SU-DHL-6 (cell line): Measurements from ENCODE around the gene CELA2A.

Experiments
- H2AFZ ChIP-seq: fragments of 200-600 bp; sonication (generic); 2 replicates; pipeline ENCODE4 v1.6.1; 2014; ENCODE audit warnings: low read depth, mild to moderate bottlenecking, moderate library complexity, mixed read lengths, antibody characterized with exemption, low read length; ENCODE audit not compliant: severe bottlenecking
- H3F3A ChIP-seq: fragments of 200-600 bp; shearing (Covaris generic); 2 replicates; pipeline ENCODE4 v1.6.0; 2016; ENCODE audit warnings: antibody characterized with exemption, mild to moderate bottlenecking; ENCODE audit not compliant: insufficient read depth
- H3K27ac ChIP-seq: fragments of 200-600 bp; sonication (generic); 2 replicates; pipeline ENCODE4 v1.5.1; 2016; ENCODE audit warnings: low read depth, mild to moderate bottlenecking, low read length, moderate library complexity, mixed read lengths
- H3K27me3 ChIP-seq: fragments of 200-600 bp; sonication (generic), shearing (Covaris generic); 2 replicates; pipeline ENCODE4 v1.6.0; 2014; ENCODE audit warnings: mild to moderate bottlenecking, low read length
- H3K36me3 ChIP-seq: fragments of 200-600 bp; sonication (generic); 2 replicates; pipeline ENCODE4 v1.6.1; 2014; ENCODE audit warnings: mild to moderate bottlenecking, low read length, mixed read lengths
- H3K4me2 ChIP-seq: fragments of 300-600, 200-600 bp; shearing (Covaris generic), sonication (generic); 2 replicates; pipeline ENCODE4 v1.6.0; 2014; ENCODE audit warnings: low read length, low read depth, mild to moderate bottlenecking; ENCODE audit not compliant: poor library complexity, severe bottlenecking
- H3K4me3 ChIP-seq: fragments of 200-600 bp; sonication (generic); 2 replicates; pipeline ENCODE4 v1.5.1; 2014; ENCODE audit warnings: antibody characterized with exemption, low read length, mild to moderate bottlenecking, mixed read lengths; ENCODE audit not compliant: insufficient read depth, poor library complexity, severe bottlenecking
- H3K79me2 ChIP-seq: fragments of 200-600 bp; sonication (generic); 2 replicates; pipeline ENCODE4 v1.6.1; 2014; ENCODE audit warnings: mild to moderate bottlenecking, low read length, moderate library complexity; ENCODE audit not compliant: insufficient read depth
- H3K9ac ChIP-seq: fragments of 200-600 bp; sonication (generic); 2 replicates; pipeline ENCODE4 v1.7.0; 2014; ENCODE audit warnings: mild to moderate bottlenecking, low read length
- H3K9me2 ChIP-seq: fragments of 200-600 bp; sonication (generic); replicated peaks from 2 replicates; pipeline ENCODE4 v1.6.1; 2014; ENCODE audit warnings: low read length; ENCODE audit not compliant: insufficient read depth
- H3K9me3 ChIP-seq: fragments of 200-600 bp; sonication (generic); 2 replicates; pipeline ENCODE4 v1.6.1; 2014; ENCODE audit warnings: low read length, mixed read lengths; ENCODE audit not compliant: insufficient read depth
- H4K20me1 ChIP-seq: fragments of 200-600 bp; sonication (generic); 2 replicates; pipeline ENCODE4 v1.6.1; 2014; ENCODE audit warnings: low read depth, mild to moderate bottlenecking, antibody characterized with exemption, low read length, moderate library complexity, mixed read lengths
- CTCF ChIP-seq: fragments of 200-600 bp; sonication (generic); IDR thresholded peaks from one replicate; pipeline ENCODE4 v1.5.1; 2017; ENCODE audit warnings: antibody characterized with exemption, mild to moderate bottlenecking, low read length, moderate library complexity; ENCODE audit not compliant: insufficient read depth, poor library complexity, severe bottlenecking
- EZH2phosphoT487 ChIP-seq: fragments of 200-600 bp; sonication (generic), shearing (Covaris generic); conservative IDR thresholded peaks from 2 replicates; pipeline ENCODE4 v1.6.1; 2018; ENCODE audit warnings: mild to moderate bottlenecking, antibody characterized with exemption, low read length, moderate library complexity, mixed read lengths

The CELA2A gene

GRCh38 chr1:15449567-15449966, 7.0 kb upstream of the CELA2A start:
- TF ChIP-seq CTCF = no peak
- TF ChIP-seq EZH2phosphoT487 = no peak
- Histone ChIP-seq H3K9me3 (no peaks in the 10 kb centered on the region), H3K4me3 (no peak overlapping the region), H3K27me3 (no peaks in the 10 kb centered on the region), H3K36me3 (no peaks in the 10 kb centered on the region), H3F3A (no peaks in the 10 kb centered on the region), H3K9me2 (no peaks in the 10 kb centered on the region), H3K79me2 (no peaks in the 10 kb centered on the region), H4K20me1 (no peaks in the 10 kb centered on the region), H2AFZ (no peak overlapping the region), H3K9ac (no peak overlapping the region), H3K4me2 (no peak overlapping the region), H3K27ac (no peak overlapping the region)

GRCh38 chr1:15451014-15451722, 5.4 kb upstream of the CELA2A start:
- Histone ChIP-seq H3K79me2 (no peaks in the 10 kb centered on the region), H3K36me3 (no peaks in the 10 kb centered on the region), H3K9me2 (no peaks in the 10 kb centered on the region), H3K4me2 (no peak overlapping the region), H3F3A (no peaks in the 10 kb centered on the region), H3K9me3 (no peaks in the 10 kb centered on the region), H2AFZ (no peak overlapping the region), H3K9ac (no peak overlapping the region), H3K27ac (no peak overlapping the region), H4K20me1 (no peaks in the 10 kb centered on the region), H3K4me3 (no peak overlapping the region), H3K27me3 (no peaks in the 10 kb centered on the region)
- TF ChIP-seq CTCF (no peak), EZH2phosphoT487 (no peak)

DNA sequence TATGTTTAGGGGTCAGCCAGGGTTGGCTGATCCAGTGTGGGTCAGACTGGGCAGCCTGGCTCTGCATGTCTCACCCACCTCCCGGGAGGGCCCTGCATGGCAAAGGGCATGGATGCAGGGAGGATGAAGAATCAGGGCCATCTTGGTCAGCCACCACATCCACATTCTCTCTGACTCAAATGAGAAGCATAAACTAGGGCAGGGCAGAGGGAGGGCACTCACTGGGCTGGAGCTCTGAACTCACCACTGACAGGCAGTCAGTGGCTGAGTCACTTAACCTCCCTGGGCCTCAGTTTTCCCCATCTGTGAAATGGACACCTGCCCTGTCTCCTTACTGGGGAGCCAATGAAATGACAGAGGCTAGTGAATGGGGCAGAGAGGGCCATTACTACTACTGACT, 4.3 kb upstream of the CELA2A start:
- Histone ChIP-seq H3K9ac (no peak overlapping the region), H3K4me2 (no peak overlapping the region), H2AFZ (no peak overlapping the region), H3K27ac (no peak overlapping the region), H3K27me3 (no peaks in the 10 kb centered on the region), H3K79me2 (no peaks in the 10 kb centered on the region), H4K20me1 (no peaks in the 10 kb centered on the region), H3F3A (no peaks in the 10 kb centered on the region), H3K4me3 (no peak overlapping the region), H3K9me2 (no peaks in the 10 kb centered on the region), H3K36me3 (no peaks in the 10 kb centered on the region), H3K9me3 (no peaks in the 10 kb centered on the region)
- TF ChIP-seq CTCF (no peak), EZH2phosphoT487 (no peak)
